Caco-2 (cell line): ENCODE data around the gene CD99L2. TPM values are rescaled to one million over a fixed set of nuclear protein-coding genes. Genes with fewer than 3 reads are reported as not detected.

Experiments
- BruUV-seq: library from RNA; stranded (reverse); fragments of 400-500 nt; replicated peaks from 2 replicates; lab custom pipeline; 2021; lab: Mats Ljungman, UMichigan
- CTCF ChIA-PET: fragments of 300-600 bp; sonication (Branson Sonifier 250); formaldehyde crosslinking; loops from one replicate; lab custom pipeline; 2022; ENCODE audit warnings: antibody characterized with exemption; lab: Charles Lee
- POLR2A ChIA-PET: fragments of 300-600 bp; sonication (Branson Sonifier 250); formaldehyde crosslinking; loops from one replicate; lab custom pipeline; 2022; ENCODE audit warnings: antibody characterized with exemption; lab: Charles Lee
- DNase-seq, 2 experiments: peaks; one replicate each; pipeline versions ENCODE4 v3.0.0 to v3.0.0-alpha.2; 2020 to 2022
- H3K27me3 ChIP-seq: replicated peaks from 2 replicates; pipeline ENCODE4 v1.6.0; 2011; ENCODE audit warnings: low read length; ENCODE audit not compliant: control insufficient read depth, insufficient read depth
- H3K36me3 ChIP-seq: 2 replicates; pipeline ENCODE4 v1.5.1; 2011; ENCODE audit warnings: low read length; ENCODE audit not compliant: control insufficient read depth, insufficient read depth
- H3K4me1 ChIP-seq: fragments of 250-450 bp; sonication (Bioruptor Pico); 2 replicates; pipeline ENCODE4 v1.5.1; 2020; ENCODE audit warnings: mild to moderate bottlenecking
- H3K4me3 ChIP-seq: 2 replicates; pipeline ENCODE4 v1.5.1; 2011; ENCODE audit warnings: low read depth, mild to moderate bottlenecking, control low read depth, low read length
- H3K9me3 ChIP-seq: fragments of 250-450 bp; sonication (Bioruptor Pico); 2 replicates; pipeline ENCODE4 v1.5.1; 2020; ENCODE audit warnings: mild to moderate bottlenecking, moderate library complexity
- H3K27ac Mint-ChIP-seq: one replicate; pipeline ENCODE4 v1.8.0; 2022; ENCODE audit warnings: mixed read lengths; ENCODE audit not compliant: unreplicated experiment
- H3K27me3 Mint-ChIP-seq: one replicate; pipeline ENCODE4 v1.8.0; 2022; ENCODE audit warnings: mixed read lengths; ENCODE audit not compliant: insufficient read depth, unreplicated experiment
- H3K36me3 Mint-ChIP-seq: one replicate; pipeline ENCODE4 v1.8.0; 2022; ENCODE audit warnings: mild to moderate bottlenecking, mixed read lengths; ENCODE audit not compliant: insufficient read depth, unreplicated experiment
- H3K4me1 Mint-ChIP-seq: one replicate; pipeline ENCODE4 v1.8.0; 2022; ENCODE audit warnings: low read depth, mixed read lengths; ENCODE audit not compliant: unreplicated experiment
- H3K4me3 Mint-ChIP-seq: one replicate; pipeline ENCODE4 v1.8.0; 2022; ENCODE audit warnings: mild to moderate bottlenecking, moderate library complexity, mixed read lengths; ENCODE audit not compliant: unreplicated experiment
- H3K9me3 Mint-ChIP-seq: one replicate; pipeline ENCODE4 v1.8.0; 2022; ENCODE audit warnings: mixed read lengths; ENCODE audit not compliant: unreplicated experiment
- CTCF ChIP-seq, 2 experiments: fragments of 200-600 bp in 1 of 2; IDR thresholded peaks; 1 replicate in 1 of 2; 2 replicates in 1 of 2; pipeline versions ENCODE4 v1.5.1 to v1.8.0; 2011 to 2022; ENCODE audit warnings: antibody characterized with exemption in 1 of 2, control low read depth in 1 of 2, inconsistent platforms in 1 of 2, low read depth in 1 of 2, low read length in 1 of 2, mild to moderate bottlenecking in 1 of 2, moderate library complexity in 1 of 2; ENCODE audit not compliant: insufficient read depth in 1 of 2, severe bottlenecking in 1 of 2, unreplicated experiment in 1 of 2
- intact Hi-C: fragments of 100-400 bp; cut with micrococcal nuclease; formaldehyde crosslinking; loops from one replicate; pipeline ENCODE4 v1.10.0; 2022; ENCODE audit not compliant: unreplicated experiment
- total RNA-seq: library from RNA; stranded (reverse); gene quantifications from 2 replicates; pipeline ENCODE4 v1.2.3, GENCODE V29; 2022

Gene CD99L2
- total RNA-seq, 1 experiment from 2014 or later, result 8.6 TPM

- Mint-ChIP-seq H3K4me1 (no peaks in the 10 kb centered on the region), H3K27ac (no peak overlapping the region), H3K9me3 (peaks cover 14% of the 10 kb centered on the region), H3K27me3 (no peaks in the 10 kb centered on the region), H3K4me3 (no peak overlapping the region), H3K36me3 (no peaks in the 10 kb centered on the region)
- Histone ChIP-seq H3K4me1 (no peaks in the 10 kb centered on the region), H3K9me3 (no peaks in the 10 kb centered on the region), H3K27me3 (no peaks in the 10 kb centered on the region), H3K4me3 (no peak overlapping the region), H3K36me3 (no peaks in the 10 kb centered on the region; the same call in 1 of the 2 replicates)
- POLR2A ChIA-PET, result no interaction called here
- CTCF ChIA-PET, result no interaction called here
- no TSS peak for BruUV-seq
- TF ChIP-seq CTCF (IDR thresholded peaks at IDR 0.05; ENCODE audit: insufficient read depth in 1 of 2, low read depth in 1 of 2, low read length in 1 of 2, severe bottlenecking in 1 of 2, unreplicated experiment in 1 of 2), result no peak
- intact Hi-C loops, result no loop called here
- DNase-seq, result no peak
These were observed 42.4 kb downstream of the CD99L2 start for GRCh38 chrX:150856101-150856500.

- BruUV-seq, result no TSS peak
- Histone ChIP-seq H3K36me3 (no peaks in the 10 kb centered on the region; the same call in 1 of the 2 replicates), H3K27me3 (no peaks in the 10 kb centered on the region), H3K9me3 (no peaks in the 10 kb centered on the region), H3K4me1 (no peaks in the 10 kb centered on the region), H3K4me3 (no peak overlapping the region)
- intact Hi-C loops, result no loop called here
- DNase-seq, result no peak
- no peaks in the 10 kb centered on the region for H3K36me3 Mint-ChIP-seq
- H3K9me3 Mint-ChIP-seq, result peaks cover 14% of the 10 kb centered on the region
- no peak overlapping the region for H3K4me3 Mint-ChIP-seq
- POLR2A ChIA-PET, result no interaction called here
- H3K27me3 Mint-ChIP-seq, result no peaks in the 10 kb centered on the region
- TF ChIP-seq CTCF (IDR thresholded peaks at IDR 0.05; ENCODE audit: insufficient read depth in 1 of 2, low read depth in 1 of 2, low read length in 1 of 2, severe bottlenecking in 1 of 2, unreplicated experiment in 1 of 2), result no peak
- H3K27ac Mint-ChIP-seq, result no peak overlapping the region
- CTCF ChIA-PET, result no interaction called here
- no peaks in the 10 kb centered on the region for H3K4me1 Mint-ChIP-seq
These were observed 43.6 kb downstream of the CD99L2 start for GRCh38 chrX:150854856-150855255.

- ChIA-PET POLR2A (no interaction called here), CTCF (no interaction called here)
- no peaks in the 10 kb centered on the region for H3K27me3 ChIP-seq
- Mint-ChIP-seq H3K36me3 (no peaks in the 10 kb centered on the region), H3K9me3 (no peaks in the 10 kb centered on the region), H3K4me1 (peaks cover 7% of the 10 kb centered on the region), H3K4me3 (no peak overlapping the region), H3K27ac (no peak overlapping the region), H3K27me3 (no peaks in the 10 kb centered on the region)
- no peaks in the 10 kb centered on the region for H3K9me3 ChIP-seq
- no peak for TF ChIP-seq CTCF (IDR thresholded peaks at IDR 0.05; ENCODE audit: insufficient read depth in 1 of 2, low read depth in 1 of 2, low read length in 1 of 2, severe bottlenecking in 1 of 2, unreplicated experiment in 1 of 2)
- intact Hi-C loops, result no loop called here
- no TSS peak for BruUV-seq
- no peaks in the 10 kb centered on the region for H3K36me3 ChIP-seq
- no peak overlapping the region for H3K4me3 ChIP-seq
- DNase-seq, result no peak
- H3K4me1 ChIP-seq, result no peaks in the 10 kb centered on the region
These were observed 48.3 kb downstream of the CD99L2 start for GRCh38 chrX:150849996-150850720.
